HG03039 (cell line): ENCODE data around the gene ADCY4.
"Not testable (repeated sequence)": the region's sequence is repeated elsewhere in the genome, so short reads cannot be mapped to it uniquely, and the experiment has no call there.

Source experiments
- ATAC-seq: cut with Tn5 transposase; IDR thresholded peaks from one replicate; pipeline ENCODE4 v1.9.1; 2021; ENCODE audit warnings: mild to moderate bottlenecking, moderate library complexity; ENCODE audit not compliant: unreplicated experiment

Gene ADCY4

GRCh38 chr14:24367514-24368211 is 32.8 kb upstream of the ADCY4 start, which contains the start of gene NFATC4:
Gene NFATC4, plus strand, starts transcription at chr14:24368184. Its CDS starts 157 bp downstream, at chr14:24368341.
- no peak for ATAC-seq

DNA sequence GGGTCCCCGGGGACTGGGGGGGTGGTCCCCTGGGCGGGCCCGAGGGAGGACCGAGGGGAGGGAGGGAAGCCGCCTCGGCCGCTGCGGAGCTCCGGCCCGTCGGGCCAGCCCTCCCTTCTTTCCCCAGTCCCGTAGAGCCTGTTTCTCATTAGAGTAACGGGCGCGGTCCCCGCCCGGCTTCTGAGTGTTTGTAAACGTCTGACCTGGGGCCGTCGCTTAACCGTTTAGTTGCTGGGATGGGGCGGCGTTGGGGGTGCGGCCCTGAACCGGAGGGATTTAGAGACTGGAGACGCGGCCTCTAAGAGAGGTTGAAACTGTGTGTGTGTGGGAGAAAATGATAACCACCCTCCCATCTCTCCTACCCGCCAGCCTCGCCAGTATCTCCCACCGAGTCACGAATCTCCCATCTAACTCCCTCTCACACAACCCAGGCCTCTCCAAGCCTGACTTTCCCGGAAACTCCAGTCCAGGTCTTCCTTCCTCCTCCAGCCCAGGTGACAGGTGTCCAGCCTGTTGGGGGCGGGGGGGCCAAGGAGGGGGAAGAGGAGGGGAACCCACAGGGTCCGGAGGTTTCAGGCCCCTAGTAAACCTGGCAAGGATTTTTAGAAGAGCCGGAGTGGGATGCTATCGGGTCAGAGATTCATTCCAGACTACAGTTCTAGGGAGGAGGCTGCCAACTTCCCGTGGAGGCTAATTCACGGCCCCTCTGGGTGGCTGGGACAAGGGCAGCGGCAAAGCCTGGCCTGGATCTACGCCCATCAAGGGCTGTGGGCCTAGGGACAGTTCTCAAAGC is 32.0 kb upstream of the ADCY4 start:
- peak; percentile 43 for ATAC-seq

- ATAC-seq = no peak
Measured at GRCh38 chr14:24366413-24366720, 31.5 kb upstream of the ADCY4 start.

DNA sequence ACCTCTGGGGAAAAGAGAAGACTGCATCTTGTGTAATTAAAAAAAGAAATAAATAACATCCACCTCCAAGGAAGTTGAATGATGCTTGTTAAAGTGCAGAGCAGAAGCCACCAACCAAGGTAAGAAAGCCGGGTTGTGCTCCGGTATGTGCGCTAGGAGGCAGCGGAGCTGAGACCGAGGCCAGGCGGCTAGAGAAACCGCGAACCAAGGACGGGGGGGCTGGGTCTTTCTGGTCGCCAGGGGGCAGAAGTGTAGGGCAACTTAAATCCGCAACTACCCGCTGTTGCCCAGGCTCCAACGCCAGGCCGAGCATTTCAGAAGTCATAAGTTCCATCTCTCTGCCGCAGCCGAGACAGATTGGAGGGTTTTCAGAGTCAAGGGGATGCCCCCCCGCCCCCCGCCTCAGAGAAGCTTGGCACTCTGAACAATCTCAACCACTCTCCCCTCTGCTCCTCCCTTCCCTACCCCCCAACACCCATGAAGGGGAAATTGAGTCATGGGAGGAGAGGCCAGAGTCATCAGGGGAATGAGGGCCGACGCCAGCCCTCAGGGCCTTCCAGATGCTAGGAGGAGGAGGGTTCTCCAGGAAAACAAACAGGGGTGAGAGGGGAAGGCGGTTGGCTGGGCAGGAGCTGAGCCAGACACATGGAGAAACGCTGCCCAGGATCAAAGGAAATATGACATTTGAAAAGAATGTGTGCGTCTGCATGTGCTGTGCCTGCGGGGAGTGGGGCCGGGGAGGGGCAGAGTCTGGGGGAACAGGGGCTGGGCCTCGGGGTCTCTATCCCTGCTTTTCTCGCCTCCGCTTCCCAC is 30.9 kb upstream of the ADCY4 start:
- ATAC-seq = peak; percentile 28

DNA sequence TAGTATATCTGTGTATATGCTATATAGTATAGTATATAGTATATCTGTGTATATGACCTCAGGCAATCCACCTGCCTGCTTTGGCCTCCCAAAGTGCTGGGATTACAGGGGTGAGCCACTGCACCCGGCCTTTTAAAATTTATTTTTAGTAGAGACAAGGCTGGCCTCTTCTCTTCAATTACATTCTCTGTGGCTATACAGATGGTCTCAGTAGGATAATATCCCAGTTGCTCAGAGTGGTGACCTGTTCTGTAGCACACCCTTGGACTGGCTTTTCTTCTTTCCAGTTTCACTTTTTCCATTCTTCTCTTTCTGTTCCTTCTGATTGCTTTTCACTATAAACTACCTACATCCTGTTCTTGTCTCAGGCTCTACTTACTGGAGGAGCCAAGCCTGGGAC is 30.0 kb upstream of the ADCY4 start:
- no peak for ATAC-seq

DNA sequence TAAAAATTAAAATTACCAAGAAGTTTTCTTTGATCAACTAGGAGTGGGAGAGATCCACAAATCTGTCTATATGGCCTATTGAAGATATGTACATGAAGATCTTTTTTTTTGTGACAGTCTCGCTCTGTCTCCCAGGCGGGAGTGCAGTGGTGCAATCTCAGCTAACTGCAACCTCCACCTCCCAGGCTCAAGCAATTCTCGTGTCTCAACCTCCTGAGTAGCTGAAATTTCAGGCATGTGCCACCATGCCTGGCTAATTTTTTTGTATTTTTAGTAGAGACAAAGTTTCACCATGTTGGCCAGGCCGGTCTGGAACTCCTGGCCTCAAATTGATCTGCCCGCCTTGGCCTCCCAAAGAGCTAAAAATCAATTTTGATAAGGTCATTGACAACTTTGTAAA is 28.5 kb upstream of the ADCY4 start:
- no peak for ATAC-seq

DNA sequence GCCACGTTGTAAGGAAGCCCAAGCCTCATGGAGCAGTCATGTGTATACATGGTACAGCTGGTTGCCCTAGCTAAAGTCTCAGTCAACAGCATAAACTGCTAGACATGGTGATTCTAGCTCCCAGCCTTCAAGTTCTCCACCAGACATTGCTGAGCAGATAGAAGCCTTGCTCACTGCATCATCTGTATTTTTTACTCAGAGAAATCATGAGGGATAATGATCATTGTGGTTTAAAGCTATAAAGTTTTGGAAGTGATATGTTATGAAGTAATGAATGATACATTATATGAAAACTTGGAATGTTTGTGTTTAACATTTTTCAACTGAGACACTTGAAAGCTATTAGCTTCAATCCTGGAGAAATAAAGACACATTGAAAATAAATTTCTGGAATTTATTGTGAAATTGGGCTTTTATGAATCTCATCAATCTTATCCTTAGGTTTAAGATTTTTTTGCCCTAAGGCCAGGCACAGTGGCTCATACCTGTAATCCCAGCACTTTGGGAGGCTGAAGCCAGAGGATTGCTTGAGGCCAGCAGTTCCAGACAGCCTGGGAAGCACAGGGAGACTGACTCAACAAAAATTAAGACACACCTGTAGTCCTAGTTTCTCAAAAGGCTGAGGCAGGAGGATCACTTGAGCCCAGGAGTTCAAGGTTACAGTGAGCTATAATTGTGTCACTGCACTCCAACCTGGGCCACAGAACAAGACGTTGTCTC is 27.5 kb upstream of the ADCY4 start:
- ATAC-seq = no peak

DNA sequence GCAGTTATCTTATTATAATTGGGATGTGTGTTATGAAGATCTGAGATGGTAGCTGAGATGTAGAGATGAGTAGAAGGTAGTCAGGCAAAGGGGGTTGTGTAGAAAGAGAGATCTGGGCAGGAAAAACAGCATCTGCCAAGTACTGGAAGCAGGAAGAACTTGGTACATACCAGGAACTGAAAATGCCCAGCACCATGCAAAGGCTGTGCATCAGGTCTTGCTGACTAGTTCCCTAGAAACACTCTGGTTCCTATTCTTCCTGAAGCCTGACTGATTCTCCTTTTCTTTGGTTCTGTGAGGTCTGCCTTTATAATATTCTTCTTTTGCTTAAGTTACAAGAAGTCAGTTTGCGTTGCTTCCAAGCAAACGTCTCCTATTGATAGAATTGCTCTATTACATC is 26.5 kb upstream of the ADCY4 start:
- ATAC-seq = no peak

GRCh38 chr14:24360281-24360680 is 25.4 kb upstream of the ADCY4 start:
- ATAC-seq = no peak

GRCh38 chr14:24356208-24356607 is 21.3 kb upstream of the ADCY4 start:
- ATAC-seq = no peak

GRCh38 chr14:24355009-24355408 is 20.1 kb upstream of the ADCY4 start:
- no peak for ATAC-seq

- ATAC-seq = not testable (repeated sequence)
Measured at GRCh38 chr14:24354482-24354825, 19.6 kb upstream of the ADCY4 start.

GRCh38 chr14:24353559-24354481 is 18.9 kb upstream of the ADCY4 start:
- no peak for ATAC-seq

DNA sequence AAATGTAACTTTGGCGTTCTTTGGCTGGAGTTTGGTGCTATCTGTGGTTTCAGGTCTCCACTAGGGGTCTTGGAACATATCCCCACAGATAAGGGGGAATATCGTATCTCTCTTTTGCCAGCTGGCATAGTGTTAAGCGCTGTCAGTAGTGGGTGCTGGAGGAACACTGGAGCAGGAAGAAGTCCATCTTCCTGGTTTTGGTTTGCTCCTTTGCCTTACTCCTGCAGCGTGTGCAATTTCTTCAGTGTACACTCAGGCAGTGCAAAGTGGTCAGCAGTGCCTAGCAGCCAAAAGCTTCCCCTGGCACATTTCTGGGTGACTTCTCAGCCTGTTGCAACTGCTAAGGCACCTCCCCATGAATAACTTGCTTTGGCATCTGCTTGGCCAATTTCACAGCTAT is 16.6 kb upstream of the ADCY4 start:
- no peak for ATAC-seq

DNA sequence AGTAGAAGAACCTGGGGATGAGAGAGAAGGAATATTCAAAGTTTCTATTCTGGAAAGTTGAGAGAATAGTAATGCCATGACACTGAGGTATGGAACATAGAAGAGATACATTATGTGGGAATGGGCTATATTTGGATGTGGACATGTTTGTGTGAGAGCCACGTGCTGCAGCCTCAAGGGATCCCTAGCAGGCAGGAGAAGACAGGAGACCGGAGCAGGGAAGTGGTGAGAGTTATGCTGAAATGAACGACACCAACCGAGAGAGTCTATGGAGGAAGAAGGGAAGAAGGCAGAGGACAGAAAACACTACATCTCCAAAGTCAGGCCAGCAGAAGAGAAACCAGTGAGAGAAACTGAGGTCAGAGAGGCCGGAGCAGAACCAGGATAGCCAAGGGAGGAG is 14.9 kb upstream of the ADCY4 start:
- ATAC-seq = no peak

DNA sequence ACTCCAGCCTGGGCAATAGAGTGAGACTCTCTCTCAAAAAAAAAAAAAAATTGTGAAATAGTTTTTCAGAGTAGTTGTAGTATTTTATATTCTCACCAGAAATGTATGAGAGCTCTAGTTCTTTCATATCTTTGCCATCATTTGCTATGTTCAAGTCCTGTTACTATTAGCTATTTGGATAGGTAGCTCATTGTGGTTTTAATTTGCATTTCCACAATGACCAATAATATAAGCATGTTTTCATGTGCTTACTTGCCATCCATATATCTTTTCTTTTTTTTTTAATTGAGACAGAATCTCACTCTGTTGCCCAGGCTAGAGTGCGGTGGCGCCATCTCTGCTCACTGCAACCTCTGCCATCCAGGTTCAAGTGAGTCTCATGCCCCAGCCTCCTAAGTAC is 13.3 kb upstream of the ADCY4 start:
- no peak for ATAC-seq

GRCh38 chr14:24347134-24347533 is 12.3 kb upstream of the ADCY4 start:
- ATAC-seq = no peak

DNA sequence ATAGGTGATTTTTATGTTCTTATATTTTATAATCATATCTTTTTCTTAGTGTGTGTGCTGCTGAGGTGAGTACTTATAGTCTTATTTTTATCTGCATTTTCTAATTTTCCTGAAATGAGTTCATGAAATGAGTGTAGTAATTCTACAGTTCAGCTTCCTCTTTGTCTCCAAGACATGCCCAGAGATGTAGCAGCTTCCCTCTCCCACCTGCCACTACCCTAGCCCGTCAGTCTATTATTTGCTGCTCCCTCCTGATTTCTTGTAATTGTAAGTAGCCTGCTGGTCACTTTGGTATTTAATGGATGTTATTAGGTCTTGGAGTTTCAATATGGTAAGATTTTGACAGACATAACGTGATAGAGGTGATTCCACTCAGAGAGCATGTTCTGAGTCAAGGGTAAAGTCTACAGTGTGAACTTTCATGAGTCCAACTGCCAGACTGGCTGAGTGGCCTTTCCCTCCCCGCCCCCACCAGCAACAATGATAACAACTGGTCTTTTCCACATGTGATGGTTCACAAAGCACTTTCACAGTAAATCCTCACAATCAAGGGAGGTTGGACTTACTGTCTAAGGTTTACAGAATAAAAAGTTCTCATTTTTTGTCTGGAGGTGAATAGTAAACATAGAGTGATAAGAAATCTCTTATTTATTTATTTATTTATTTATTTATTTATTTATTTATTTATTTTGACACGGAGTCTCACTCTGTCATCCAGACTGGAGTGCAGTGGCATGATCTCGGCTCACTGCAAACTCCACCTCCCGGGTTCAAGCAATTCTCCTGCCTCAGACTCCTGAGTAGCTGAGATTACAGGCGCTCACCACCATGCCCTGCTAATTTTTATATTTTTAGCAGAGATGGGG is 9.2 kb upstream of the ADCY4 start:
- ATAC-seq = no peak

DNA sequence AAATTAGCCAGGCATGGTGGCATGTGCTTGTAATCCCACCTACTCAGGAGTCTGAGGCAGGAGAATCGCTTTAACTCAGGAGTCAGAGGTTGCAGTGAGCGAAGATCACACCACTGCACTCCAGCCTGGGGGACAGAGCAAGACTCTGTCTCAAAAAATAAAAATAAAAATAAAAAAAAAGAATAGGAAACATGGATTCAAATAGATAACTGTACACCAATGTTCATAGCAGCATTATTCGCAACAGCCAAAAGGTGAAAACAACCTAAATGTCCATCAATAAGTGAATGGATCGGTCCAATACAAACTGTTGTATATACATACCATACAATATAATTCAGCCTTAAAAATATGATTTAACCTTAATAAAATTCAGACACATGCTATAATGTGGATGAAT is 8.0 kb upstream of the ADCY4 start:
- no peak for ATAC-seq
